Measurements from ENCODE around the gene AHNAK. TPM values are rescaled to one million over a fixed set of nuclear protein-coding genes. Genes with fewer than 3 reads are reported as not detected.
"Not testable (repeated sequence)": the region's sequence is repeated elsewhere in the genome, so short reads cannot be mapped to it uniquely, and the experiment has no call there.

The AHNAK gene
- total RNA-seq, 2 experiments from 2014 or later = 0.21 to 0.28 TPM

GRCh38 chr11:62573006-62573591, 26.5 kb upstream of the AHNAK start:
- intact Hi-C loops (cut with micrococcal nuclease; ENCODE audit: unreplicated experiment) = loop anchor here (5.0 kb wide), 1 partner anchor 309 kb away; the partner anchor contains the start of gene SLC3A2
- peak; percentile 51 for DNase-seq (ENCODE audit: low spot score)

DNA sequence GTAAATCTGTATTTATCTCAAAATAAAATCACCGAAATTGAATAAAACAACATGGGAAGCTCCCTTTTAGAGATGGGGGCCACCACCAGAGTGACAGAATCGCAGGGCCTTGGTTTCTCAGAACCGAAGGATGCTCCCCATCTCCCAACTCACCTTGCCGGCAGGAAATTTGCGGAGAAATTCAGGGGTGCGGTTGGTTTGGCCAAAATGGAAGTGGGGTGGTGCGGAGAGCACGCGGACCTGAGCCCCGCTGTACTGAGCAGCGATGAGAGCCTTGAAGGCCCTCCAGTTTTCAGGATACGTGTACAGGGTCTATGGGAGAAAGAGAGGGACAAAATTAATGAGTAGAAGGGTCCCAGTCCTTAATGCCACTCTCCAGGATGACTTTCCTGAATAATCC, 25.8 kb upstream of the AHNAK start:
- H3K27ac ChIP-seq (ENCODE audit: low read depth, low read length, poor library complexity, severe bottlenecking) = peak overlapping the region; percentile 52
- intact Hi-C loops (cut with micrococcal nuclease; ENCODE audit: unreplicated experiment) = loop anchor here (5.0 kb wide), 1 partner anchor 310 kb away; the partner anchor contains the start of gene SLC3A2
- peaks cover 90% of the 10 kb centered on the region for H3K36me3 ChIP-seq (ENCODE audit: insufficient read depth, low read length)
- H3K9me2 ChIP-seq (ENCODE audit: insufficient read depth, low read length) = no peaks in the 10 kb centered on the region
- H3K79me2 ChIP-seq (ENCODE audit: insufficient read depth, low read depth, low read length) = peaks cover 62% of the 10 kb centered on the region
- no TSS peak for BruUV-seq (replicated peaks)
- peaks cover 20% of the 10 kb centered on the region for H4K20me1 ChIP-seq (ENCODE audit: insufficient read depth, low read length)
- CTCF ChIA-PET (ENCODE audit: unreplicated experiment) = no interaction called here
- no peaks in the 10 kb centered on the region for H3K9me3 ChIP-seq (ENCODE audit: low read length)
- POLR2A ChIA-PET = interaction anchor here (0.7 to 1.4 kb wide), 5 partner anchors 11 to 155 kb away, joined by 3 to 4 read pairs (median 3); partner anchors contain the start of genes HNRNPUL2 and TUT1
- no peak for DNase-seq (ENCODE audit: low spot score)
- TF ChIP-seq, protein P1, sequence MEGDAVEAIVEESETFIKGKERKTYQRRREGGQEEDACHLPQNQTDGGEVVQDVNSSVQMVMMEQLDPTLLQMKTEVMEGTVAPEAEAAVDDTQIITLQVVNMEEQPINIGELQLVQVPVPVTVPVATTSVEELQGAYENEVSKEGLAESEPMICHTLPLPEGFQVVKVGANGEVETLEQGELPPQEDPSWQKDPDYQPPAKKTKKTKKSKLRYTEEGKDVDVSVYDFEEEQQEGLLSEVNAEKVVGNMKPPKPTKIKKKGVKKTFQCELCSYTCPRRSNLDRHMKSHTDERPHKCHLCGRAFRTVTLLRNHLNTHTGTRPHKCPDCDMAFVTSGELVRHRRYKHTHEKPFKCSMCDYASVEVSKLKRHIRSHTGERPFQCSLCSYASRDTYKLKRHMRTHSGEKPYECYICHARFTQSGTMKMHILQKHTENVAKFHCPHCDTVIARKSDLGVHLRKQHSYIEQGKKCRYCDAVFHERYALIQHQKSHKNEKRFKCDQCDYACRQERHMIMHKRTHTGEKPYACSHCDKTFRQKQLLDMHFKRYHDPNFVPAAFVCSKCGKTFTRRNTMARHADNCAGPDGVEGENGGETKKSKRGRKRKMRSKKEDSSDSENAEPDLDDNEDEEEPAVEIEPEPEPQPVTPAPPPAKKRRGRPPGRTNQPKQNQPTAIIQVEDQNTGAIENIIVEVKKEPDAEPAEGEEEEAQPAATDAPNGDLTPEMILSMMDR (conservative IDR thresholded peaks at IDR 0.05; ENCODE audit: low read length) = no peak
- no peak for TF ChIP-seq EZH2phosphoT487 (IDR thresholded peaks at IDR 0.05; ENCODE audit: borderline replicate concordance, low read depth, low read length)
- peaks cover 35% of the 10 kb centered on the region for H3K4me1 ChIP-seq (ENCODE audit: insufficient read depth, low read length, poor library complexity, severe bottlenecking)
- no peak overlapping the region for H2AFZ ChIP-seq (ENCODE audit: low read length)
- peak overlapping the region; percentile 87 for H3K4me3 ChIP-seq (ENCODE audit: low read depth, low read length, poor library complexity, severe bottlenecking)
- H3K4me2 ChIP-seq (ENCODE audit: low read length) = peak overlapping the region; percentile 96

More at GRCh38 chr11:62573006-62573591, 26.5 kb upstream of the AHNAK start:
- peak overlapping the region; percentile 52 for H3K27ac ChIP-seq (ENCODE audit: low read depth, low read length, poor library complexity, severe bottlenecking)
- H3K9me3 ChIP-seq (ENCODE audit: low read length) = no peaks in the 10 kb centered on the region
- POLR2A ChIA-PET = interaction anchor here (0.6 to 2.0 kb wide), 19 partner anchors 10 to 1318 kb away, joined by 3 to 35 read pairs (median 5); partner anchors contain the start of genes B3GAT3, C11orf98, CSKMT and HNRNPUL2
- H2AFZ ChIP-seq (ENCODE audit: low read length) = no peak overlapping the region
- H3K4me3 ChIP-seq (ENCODE audit: low read depth, low read length, poor library complexity, severe bottlenecking) = peak overlapping the region; percentile 87
- H3K79me2 ChIP-seq (ENCODE audit: insufficient read depth, low read depth, low read length) = peaks cover 60% of the 10 kb centered on the region
- H3K9me2 ChIP-seq (ENCODE audit: insufficient read depth, low read length) = no peaks in the 10 kb centered on the region
- BruUV-seq (replicated peaks) = TSS peak; percentile 70
- H3K36me3 ChIP-seq (ENCODE audit: insufficient read depth, low read length) = peaks cover 90% of the 10 kb centered on the region
- H4K20me1 ChIP-seq (ENCODE audit: insufficient read depth, low read length) = peaks cover 20% of the 10 kb centered on the region
- H3K4me1 ChIP-seq (ENCODE audit: insufficient read depth, low read length, poor library complexity, severe bottlenecking) = peaks cover 35% of the 10 kb centered on the region
- TF ChIP-seq, protein P1 (conservative IDR thresholded peaks at IDR 0.05; ENCODE audit: low read length) = no peak
- TF ChIP-seq EZH2phosphoT487 (IDR thresholded peaks at IDR 0.05; ENCODE audit: borderline replicate concordance, low read depth, low read length) = no peak
- peak overlapping the region; percentile 96 for H3K4me2 ChIP-seq (ENCODE audit: low read length)
- CTCF ChIA-PET (ENCODE audit: unreplicated experiment) = interaction anchor here (1.0 to 1.2 kb wide), 2 partner anchors 18 to 149 kb away, joined by 5 read pairs; partner anchors contain the start of gene TUT1

- H2AFZ ChIP-seq (ENCODE audit: low read length); POLR2A ChIA-PET; BruUV-seq (replicated peaks); H3K9me2 ChIP-seq (ENCODE audit: insufficient read depth, low read length); H3K27ac ChIP-seq (ENCODE audit: low read depth, low read length, poor library complexity, severe bottlenecking); H3K9me3 ChIP-seq (ENCODE audit: low read length); DNase-seq (ENCODE audit: low spot score); CTCF ChIA-PET (ENCODE audit: unreplicated experiment): not testable (repeated sequence)
- intact Hi-C loops (cut with micrococcal nuclease; ENCODE audit: unreplicated experiment) = loop anchor here (5.0 kb wide), 1 partner anchor 311 kb away; the partner anchor contains the start of gene SLC3A2
- H3K79me2 ChIP-seq (ENCODE audit: insufficient read depth, low read depth, low read length) = peaks cover 70% of the 10 kb centered on the region
- H4K20me1 ChIP-seq (ENCODE audit: insufficient read depth, low read length) = peaks cover 25% of the 10 kb centered on the region
- H3K4me2 ChIP-seq (ENCODE audit: low read length) = peak overlapping the region; percentile 96
- H3K36me3 ChIP-seq (ENCODE audit: insufficient read depth, low read length) = peaks cover 90% of the 10 kb centered on the region
- peaks cover 35% of the 10 kb centered on the region for H3K4me1 ChIP-seq (ENCODE audit: insufficient read depth, low read length, poor library complexity, severe bottlenecking)
- H3K4me3 ChIP-seq (ENCODE audit: low read depth, low read length, poor library complexity, severe bottlenecking) = peak overlapping the region; percentile 87
Observed at GRCh38 chr11:62571493-62571892, 24.9 kb upstream of the AHNAK start.

GRCh38 chr11:62570903-62571302, 24.3 kb upstream of the AHNAK start:
- H3K27ac ChIP-seq (ENCODE audit: low read depth, low read length, poor library complexity, severe bottlenecking); H3K4me3 ChIP-seq (ENCODE audit: low read depth, low read length, poor library complexity, severe bottlenecking); BruUV-seq (replicated peaks); H3K9me3 ChIP-seq (ENCODE audit: low read length); POLR2A ChIA-PET; H2AFZ ChIP-seq (ENCODE audit: low read length); DNase-seq (ENCODE audit: low spot score); H3K9me2 ChIP-seq (ENCODE audit: insufficient read depth, low read length); CTCF ChIA-PET (ENCODE audit: unreplicated experiment): not testable (repeated sequence)
- intact Hi-C loops (cut with micrococcal nuclease; ENCODE audit: unreplicated experiment) = loop anchor here (5.0 kb wide), 1 partner anchor 311 kb away; the partner anchor contains the start of gene SLC3A2
- H3K4me2 ChIP-seq (ENCODE audit: low read length) = 0 out of 2 replicates have a peak overlapping the region, but pooled peaks have one; percentile 96
- H4K20me1 ChIP-seq (ENCODE audit: insufficient read depth, low read length) = peaks cover 25% of the 10 kb centered on the region
- H3K4me1 ChIP-seq (ENCODE audit: insufficient read depth, low read length, poor library complexity, severe bottlenecking) = peaks cover 35% of the 10 kb centered on the region
- peaks cover 76% of the 10 kb centered on the region for H3K79me2 ChIP-seq (ENCODE audit: insufficient read depth, low read depth, low read length)
- H3K36me3 ChIP-seq (ENCODE audit: insufficient read depth, low read length) = peaks cover 90% of the 10 kb centered on the region

Data from OCI-LY7 (cell line).